Stimulated activated CD8-positive, alpha-beta memory T cell treated with anti-CD3 and anti-CD28 coated beads, Interleukin-4, amount 100 ng/mL, for 24 hours (primary cell): Measurements from ENCODE around the gene BMPR1A.

Experiments
- DNase-seq: peaks from one replicate; pipeline ENCODE4 v3.0.0-alpha.2; 2020; ENCODE audit warnings: low read depth

The BMPR1A gene

DNA sequence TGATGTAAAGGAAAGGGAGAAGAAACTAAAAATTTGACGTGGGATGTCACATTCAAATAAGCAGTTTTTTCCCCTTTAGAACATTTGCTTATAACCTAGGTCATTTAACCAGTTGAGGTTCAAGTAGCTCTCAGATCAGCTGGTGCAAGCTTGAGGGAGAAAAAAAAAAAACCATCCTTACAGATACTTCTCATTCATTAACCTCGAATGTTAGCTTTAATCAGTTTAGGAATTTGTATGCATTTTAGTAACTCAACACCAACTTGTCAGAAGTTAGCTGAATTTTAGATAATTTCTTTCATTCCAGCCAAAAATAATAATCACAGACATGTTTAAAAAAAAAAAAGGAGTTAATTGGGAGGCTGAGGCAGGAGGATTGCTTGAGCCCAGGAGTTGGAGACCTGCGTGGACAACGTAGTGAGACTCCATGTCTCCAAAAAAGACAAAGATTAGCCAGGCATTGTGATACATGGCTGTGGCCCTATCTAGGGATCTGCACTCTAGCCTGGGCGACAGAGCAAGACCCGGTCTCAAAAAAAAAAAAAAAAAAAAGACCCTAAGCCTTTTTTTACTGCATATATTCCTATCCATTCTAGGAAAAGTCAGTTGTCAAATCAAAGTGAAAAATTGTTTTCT lies 46.2 kb downstream of the BMPR1A start:
- no peak for DNase-seq

DNA sequence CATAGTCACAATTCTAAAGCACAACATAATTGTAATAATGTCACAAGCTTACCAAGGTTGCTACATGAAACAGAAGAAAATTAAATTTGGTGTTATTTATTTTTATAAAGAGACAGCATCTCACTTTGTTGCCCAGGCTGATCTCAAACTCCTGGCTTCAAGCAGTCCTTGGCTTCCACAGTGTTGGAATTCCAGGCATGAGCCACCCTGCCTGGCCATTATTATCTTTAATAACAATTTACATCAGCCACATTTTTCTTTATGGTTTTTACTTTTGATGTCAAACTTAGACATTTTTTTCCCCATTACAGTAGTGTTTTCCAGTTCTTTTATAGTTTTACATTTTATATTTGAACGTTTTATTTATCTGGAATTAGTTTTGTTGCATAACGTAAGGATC lies 46.7 kb downstream of the BMPR1A start:
- DNase-seq = no peak

DNA sequence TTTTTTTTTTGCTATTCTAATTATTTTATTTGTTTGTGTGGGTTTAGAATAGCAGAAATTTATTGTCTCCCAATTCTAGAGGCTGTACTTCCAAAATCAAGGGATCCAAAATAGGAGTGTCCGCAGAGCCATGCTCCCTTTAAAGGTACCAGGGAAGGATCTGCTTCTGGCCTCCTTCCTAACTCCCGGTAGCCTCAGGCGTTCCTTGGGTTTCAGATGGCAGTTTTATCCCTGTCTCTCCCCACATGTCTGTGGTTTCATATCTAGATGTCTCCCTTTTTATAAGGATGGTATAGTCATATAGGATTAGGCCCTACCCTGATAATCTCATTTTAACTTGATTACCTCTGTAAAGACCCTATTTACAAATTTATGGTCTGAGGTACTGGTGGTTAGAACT lies 48.4 kb downstream of the BMPR1A start:
- no peak for DNase-seq

DNA sequence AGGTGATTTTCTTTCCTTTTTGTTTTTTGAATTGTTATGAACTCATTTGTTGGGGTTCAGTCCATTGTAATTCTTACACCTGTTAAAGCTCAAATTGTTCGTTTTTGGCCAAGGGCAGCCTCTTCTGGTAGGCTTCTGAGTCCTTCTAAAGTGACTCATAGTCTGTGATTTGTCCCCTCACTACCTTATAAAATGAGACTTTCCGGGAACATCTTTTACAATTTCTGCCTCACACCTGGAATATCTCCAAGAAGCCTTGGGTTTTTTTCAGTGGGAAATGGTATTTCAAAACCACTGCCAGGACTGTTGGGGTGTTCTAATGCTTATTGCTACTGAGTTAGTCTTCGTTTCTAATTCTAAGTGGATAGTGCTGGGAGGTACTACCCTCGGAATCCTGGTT lies 56.7 kb downstream of the BMPR1A start:
- no peak for DNase-seq

DNA sequence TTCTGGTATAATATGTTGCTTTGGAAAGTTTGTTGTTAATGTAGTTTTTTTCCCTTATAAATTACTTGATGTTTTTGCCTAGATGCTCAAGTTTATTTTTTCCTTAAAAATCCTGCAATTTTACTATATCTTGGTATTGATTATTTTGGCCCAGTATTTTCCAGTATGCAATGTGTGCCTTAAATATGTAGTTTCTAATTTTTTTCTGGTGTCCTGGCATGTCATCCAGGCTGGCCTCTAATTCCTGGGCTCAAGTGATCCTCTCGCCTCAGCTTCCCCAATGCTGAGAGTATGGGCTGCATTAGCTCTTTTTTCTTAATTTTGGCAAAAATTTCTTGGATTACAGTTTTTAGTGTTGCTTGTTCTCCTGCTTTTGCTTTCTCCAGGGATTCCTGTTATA lies 57.6 kb downstream of the BMPR1A start:
- no peak for DNase-seq

DNA sequence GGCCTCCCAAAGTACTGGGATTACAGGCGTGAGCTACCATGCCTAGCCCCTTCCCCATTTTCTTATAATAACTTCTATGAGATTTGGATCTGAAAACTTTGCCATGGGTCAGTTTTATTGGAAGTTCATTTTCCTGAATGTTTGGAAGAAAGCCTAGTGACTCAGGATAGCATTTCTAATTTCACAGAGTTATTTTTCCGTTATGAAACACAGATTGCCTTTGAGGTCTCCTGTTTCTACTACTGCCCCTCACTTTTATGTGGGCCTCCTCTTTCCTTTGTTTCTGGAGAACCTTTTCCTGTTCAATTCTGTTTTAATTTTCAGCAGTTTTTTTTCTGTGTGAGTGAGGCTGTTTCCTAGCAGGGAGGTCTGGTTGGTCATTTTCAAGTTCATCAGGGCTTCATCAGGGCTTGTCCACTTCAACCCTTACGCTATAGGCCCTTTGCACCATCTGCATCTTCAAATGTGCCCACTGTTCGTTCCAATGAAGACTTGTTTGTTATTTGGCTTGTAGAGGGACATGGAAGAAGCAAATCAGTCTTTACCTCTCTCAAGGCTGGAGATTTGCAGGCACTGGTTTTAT lies 58.7 kb downstream of the BMPR1A start:
- DNase-seq = no peak

DNA sequence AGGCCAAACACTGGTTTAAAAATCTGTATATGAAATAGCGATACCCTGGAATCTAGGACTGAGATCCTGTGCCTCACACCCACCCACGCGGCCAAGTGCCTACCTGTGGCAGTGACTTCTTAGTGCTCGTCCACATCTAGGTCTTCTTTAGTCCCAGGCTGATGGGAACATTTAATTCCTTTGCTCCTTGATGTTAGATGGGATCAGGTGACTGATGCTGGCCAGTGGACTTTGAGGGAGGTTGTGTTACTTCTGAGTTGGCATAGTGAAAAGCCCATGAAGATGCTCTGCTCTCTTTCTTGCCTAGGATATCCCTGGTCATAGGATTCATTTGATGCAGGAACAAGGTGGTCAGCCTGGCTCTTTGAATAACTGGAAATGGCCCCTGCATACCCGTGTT lies 59.2 kb downstream of the BMPR1A start:
- no peak for DNase-seq

DNA sequence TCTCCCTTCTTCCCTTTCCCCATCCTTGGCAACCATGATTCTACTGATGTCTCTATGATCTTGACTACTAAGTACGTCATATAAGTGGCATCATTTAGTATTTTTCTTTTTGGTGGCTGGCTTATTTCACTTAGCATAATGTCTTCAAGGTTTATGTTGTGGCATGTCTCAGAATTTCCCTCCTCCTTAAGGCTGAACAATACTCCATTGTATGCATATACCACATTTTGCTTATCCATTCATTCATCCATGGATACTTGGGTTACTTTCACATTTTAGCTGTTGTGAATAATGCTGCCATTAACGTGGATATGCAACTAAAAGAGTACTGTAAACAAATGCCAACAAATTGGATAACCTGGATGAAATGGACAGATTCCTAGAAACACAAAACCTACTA lies 60.8 kb downstream of the BMPR1A start:
- DNase-seq = no peak

DNA sequence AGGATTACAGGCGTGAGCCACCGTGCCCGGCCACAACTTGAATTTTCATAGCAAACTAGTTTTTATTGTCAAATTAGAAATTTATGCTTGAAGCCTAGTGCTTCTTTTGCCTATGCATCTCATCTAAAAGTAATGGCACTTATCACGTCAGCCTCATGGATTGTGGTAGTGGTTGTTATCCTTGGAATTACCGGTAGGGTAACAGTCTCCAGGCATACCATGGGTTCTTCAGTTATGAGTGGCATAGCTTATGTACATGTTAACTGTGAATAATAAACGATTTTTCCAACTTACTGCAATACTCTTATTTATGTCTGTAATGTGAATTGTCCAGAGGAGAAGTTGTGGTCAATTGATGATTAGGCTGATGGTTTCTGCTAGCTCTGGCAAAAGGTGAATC lies 63.1 kb downstream of the BMPR1A start:
- no peak for DNase-seq

DNA sequence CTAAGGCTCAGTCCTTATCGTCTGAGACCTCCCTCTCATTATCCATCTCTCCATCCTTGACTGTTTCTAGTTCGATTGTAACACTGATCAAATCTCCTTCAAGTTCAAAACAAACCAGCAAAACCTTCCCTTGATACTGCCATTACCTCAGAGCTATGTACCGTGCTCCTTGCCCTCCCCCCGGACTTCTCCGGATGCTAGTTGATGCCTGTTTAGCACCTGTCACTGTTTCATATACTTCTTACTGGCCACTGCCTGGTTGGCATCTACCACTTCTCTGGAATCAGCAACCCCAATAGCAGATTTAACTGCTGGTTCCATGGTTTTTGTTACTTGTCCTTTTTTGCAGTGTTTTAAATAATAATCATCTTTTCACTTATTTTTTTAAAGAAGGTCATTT lies 64.1 kb downstream of the BMPR1A start:
- no peak for DNase-seq

DNA sequence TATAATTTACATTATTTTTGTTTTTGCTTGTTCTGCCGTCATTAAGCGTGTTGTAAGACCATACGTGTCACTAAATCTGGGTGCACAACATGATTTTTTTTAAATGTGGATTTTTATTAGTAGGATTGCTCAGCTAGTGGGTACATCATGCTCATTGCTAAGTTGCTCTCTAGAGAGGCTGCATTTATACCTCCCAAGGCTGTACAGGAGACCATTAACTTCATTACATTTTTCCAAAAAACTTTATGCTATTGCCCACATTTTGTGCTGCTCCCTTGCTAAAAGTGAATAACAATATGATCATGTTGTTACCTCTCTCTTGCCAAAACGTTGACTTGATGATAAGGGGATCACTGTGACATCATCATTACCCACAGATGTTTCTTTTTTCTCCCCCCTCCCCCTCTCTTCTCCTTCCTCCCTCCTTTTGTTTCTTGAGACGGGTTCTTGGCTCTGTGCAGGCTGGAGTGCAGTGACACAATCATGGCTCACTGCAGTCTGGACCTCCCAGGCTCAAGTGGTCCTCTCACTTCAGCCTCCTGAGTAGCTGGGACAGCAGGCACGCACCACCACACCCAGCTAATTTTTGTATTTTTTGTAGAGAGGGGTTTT lies 65.1 kb downstream of the BMPR1A start:
- no peak for DNase-seq

DNA sequence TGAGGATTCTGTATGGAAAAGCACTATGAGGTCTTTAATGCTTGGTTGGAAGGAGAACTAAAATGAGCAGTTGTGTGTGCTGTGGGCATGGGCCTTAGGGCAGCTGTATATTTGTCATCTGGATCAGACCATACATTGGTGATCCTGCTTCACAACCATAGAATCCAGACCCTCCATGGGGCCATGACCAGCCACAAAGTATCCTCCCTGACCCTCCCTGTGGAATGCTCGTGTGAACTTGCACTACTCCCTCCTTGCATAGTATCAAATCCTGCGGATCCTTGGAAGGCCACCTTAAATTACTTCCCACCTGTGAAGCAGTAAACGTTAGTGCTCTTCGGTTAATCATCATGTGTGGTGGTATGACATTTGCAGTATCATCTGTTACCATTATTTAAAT lies 67.1 kb downstream of the BMPR1A start:
- DNase-seq = no peak

DNA sequence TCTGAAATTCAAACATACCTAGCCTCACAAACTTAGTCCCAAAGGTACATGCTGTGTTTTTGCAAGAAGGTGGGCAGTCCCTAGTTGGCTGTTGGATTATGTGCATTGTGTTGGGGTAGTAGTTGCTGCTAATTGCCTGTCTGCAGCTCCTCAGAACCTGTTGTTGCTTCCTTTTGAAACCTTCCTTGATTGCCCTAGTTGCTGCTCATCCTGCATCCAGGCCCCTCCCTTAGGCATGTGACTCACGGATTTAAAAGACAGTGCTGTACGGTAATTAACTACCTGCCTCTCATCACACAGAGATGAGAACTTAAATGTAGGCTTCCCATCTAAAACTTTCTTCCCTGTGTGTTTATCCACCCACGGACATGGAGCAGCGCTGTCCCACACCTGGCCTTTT lies 67.7 kb downstream of the BMPR1A start:
- no peak for DNase-seq

DNA sequence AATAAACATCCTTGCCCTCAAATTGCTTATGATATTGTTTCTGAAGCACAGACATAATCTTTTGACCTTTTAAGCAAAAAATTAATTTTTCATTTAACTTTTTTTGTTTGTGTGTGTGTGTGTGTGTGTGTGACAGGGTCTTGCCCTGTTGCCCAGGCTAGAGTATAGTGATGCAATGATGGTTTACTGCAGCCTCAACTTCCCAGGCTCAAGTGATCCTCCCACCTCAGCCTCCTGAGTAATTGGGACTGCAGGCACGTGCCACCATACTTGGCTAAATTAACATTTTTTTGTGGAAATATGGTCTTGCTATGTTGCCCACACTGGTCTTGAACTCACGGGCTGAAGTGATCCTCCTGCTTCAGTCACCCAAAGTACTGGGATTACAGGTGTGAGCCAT lies 68.9 kb downstream of the BMPR1A start:
- DNase-seq = no peak

DNA sequence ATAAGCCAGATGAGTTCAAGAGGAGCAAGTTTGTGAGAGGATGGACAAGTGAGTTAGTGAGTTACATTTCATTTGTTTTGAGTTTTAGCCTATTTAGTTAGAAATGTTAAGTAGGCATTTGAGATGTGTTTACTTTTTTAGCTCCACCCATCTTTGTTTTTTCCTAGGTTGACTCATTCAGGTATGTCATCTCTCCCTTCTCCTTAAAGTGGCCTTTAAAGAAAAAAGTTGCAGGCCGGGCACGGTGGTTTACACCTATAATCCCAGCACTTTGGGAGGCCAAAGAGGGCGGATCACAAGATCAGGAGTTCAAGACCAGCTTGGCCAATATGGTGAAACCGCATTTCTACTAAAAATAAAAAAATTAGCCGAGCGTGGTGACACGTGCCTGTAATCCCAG lies 71.2 kb downstream of the BMPR1A start:
- DNase-seq = no peak

DNA sequence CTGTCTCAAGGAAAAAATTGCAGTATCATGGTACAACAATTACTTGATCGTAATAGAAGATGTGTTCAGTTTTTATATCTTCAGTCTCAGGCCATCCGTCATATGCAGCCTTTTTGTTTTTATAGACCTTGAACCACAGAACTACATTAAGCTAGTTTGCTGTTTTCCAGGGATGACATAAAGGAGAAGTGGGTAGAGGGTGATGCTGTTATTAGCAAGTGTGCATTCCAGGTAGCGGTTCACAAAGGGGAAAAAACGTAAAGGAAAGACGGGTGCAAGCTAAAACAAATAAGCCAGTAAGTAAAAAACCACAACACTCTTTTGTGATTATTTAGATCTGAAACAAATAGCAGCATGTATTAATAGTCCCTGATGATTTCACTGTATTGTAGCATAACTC lies 71.7 kb downstream of the BMPR1A start:
- no peak for DNase-seq

DNA sequence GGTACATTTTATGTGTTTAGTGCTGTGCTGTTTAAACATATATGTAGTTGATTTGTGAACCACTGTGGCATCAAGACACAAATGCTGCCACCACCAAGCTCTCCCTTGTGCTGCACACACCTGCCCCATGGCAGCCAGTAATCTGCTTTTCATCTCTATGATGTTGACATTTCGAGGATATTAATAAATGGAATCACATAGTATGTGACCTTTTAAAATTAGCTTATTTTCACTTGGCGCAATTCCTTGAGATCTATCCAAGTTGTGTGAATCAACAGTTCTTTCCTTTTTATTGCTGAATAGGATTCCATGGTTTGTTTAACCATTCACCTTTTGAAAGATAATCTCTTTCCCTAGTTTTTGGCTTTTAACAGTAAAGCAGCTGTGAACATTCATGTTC lies 73.1 kb downstream of the BMPR1A start:
- no peak for DNase-seq

DNA sequence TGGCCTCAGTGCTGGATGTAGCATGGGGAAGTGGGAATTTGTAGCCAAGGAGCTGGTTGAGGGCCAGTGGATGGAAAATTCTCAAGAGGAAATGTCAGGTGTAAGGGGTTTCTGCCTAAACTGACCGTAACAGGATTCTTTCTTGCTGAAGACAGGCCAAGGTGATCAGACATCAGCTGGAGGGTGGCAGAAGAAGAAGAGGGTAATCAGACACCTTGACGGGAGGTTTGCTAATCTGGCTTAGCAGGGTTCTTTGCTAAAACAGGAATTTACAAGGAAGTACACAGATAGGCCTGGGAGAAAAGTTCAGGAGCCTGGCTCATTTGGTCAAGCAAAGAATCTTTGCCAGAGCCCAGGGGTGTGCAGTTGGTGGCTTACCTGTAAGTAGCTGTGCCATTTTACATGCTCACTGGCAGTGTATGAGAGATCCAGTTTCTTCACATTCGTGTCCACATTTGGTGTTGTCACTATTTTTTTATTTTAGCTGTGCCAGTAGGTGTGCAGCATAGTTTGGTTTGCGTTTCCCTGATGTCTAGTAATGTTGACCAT lies 73.7 kb downstream of the BMPR1A start:
- no peak for DNase-seq

DNA sequence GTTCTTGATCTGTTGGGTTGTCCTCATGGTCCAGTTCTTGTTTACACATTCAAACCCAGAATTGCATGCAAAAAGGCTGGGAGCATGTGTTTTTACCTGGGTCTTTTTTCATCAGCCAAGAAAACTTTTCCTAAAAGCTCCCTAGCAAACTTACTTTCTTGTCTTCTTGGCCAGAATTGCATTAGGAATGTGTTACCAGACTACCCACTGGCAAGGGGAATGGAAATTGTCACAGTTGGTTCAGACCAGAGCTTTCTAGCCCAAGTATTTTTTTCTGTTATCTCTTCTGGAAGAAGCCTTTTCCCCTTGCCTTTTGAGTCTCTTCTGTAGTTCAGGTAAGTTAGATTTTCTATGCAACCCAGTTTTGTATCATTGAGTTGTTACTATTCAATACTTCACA lies 77.5 kb downstream of the BMPR1A start:
- DNase-seq = no peak

DNA sequence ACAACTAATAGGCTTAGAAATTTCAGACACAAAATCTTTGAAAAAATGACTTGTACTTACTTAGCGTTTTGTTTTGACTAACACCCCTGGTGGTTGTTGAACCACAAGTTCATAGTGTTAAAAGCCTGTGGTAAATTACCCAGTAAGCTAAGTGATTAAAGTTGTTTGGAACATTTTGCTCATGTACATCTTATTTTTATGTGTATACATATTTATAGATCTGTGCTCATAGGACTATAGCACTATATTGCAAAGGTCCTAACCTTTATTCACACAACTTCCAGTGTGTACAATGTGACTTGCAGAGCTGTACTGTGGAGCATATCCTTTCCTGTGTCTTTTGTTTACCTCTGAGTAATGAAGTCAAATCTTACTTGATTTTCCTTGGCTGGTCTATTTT lies 79.6 kb downstream of the BMPR1A start:
- no peak for DNase-seq

DNA sequence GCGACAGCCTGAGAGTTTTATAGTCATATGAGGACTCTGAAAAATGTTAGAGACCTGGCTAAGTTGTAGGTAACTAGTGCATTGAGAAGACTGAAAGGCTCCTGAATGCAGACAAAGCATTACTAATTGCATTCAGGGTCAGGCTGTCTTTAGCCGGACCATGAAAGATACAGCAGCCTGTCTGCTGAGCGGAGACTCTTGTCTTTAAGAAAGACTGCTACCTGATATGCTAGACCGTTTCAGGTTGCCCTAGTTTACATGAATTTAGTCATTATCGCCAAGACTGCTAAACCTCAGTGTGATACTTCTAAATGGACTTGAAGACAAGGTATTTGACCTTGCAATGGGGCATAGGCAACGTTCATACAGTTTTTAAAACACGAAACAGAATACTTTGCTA lies 81.2 kb downstream of the BMPR1A start:
- no peak for DNase-seq

DNA sequence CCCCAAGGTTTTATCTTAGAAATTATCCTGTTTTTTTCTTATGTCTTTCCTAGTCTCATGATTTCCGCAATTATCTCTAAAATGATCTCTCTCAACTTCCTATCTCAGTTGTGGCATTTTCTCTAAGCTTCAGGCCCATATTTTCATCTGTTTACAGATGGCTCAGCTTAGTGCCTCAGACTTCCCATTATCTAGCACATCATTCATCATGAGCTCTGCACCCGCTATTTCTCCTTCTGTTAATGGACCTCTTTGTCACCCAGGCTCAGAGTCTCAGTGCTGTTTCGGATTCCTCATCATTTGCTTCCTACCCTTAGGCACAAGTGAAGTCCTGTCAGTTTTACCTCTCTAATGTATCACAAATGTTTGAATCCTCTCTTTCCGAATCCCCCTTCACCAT lies 84.1 kb downstream of the BMPR1A start:
- no peak for DNase-seq

DNA sequence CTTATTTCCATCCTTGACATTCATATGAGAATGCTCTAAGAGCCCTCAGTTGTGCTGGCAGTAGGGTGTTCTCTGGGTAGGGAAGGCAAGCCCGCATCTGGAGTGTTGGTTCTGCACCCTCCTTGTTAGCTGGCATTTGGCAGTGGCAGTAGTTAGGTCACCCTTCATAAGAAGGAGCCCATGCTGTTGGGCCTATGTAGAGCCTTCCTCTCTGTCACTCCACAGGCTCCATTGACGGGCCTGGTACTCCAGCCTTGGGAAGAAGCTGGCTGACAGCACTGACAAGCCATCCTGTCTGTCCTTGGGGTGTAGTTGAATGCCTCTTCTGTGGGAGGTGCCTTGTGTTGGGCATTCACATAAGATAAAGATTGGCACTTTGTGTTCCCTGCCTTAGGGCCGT lies 89.7 kb downstream of the BMPR1A start:
- DNase-seq = no peak

DNA sequence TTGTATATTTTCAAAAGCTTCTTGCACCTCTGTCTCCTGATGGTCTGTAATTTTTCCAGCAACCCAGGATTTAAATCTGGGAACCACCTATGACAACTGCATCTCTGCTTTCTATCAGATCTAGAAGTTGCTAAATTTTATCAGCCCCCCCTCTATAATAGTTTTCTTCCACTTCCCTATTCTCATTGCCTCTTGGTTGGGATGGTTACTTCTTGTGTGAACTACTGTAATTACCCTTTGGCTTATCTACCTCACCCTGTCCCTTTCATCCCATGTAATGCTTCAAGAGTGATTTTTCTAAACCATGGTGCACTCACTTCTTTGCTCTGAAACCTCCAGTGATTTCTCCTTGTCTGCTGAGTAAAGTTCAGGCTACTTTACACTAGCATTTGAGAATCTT lies 92.3 kb downstream of the BMPR1A start:
- DNase-seq = no peak
